Stimulated activated CD8-positive, alpha-beta memory T cell treated with anti-CD3 and anti-CD28 coated beads, Interleukin-4, amount 100 ng/mL, for 48 hours (primary cell): ENCODE results near the gene ACSF2.

Source experiments
- DNase-seq: peaks from one replicate; pipeline ENCODE4 v3.0.0-alpha.2; 2020

Gene ACSF2

GRCh38 chr17:50479522-50480141, 53.6 kb downstream of the ACSF2 start:
- DNase-seq = peak; percentile 76

- DNase-seq = no peak
Measured at GRCh38 chr17:50480142-50480764, 54.2 kb downstream of the ACSF2 start.

GRCh38 chr17:50480854-50481490, 55.0 kb downstream of the ACSF2 start:
- DNase-seq = no peak

- no peak for DNase-seq
Measured at GRCh38 chr17:50481648-50482047, 55.6 kb downstream of the ACSF2 start.

- no peak for DNase-seq
Measured at GRCh38 chr17:50482110-50482509, 56.1 kb downstream of the ACSF2 start.

DNA sequence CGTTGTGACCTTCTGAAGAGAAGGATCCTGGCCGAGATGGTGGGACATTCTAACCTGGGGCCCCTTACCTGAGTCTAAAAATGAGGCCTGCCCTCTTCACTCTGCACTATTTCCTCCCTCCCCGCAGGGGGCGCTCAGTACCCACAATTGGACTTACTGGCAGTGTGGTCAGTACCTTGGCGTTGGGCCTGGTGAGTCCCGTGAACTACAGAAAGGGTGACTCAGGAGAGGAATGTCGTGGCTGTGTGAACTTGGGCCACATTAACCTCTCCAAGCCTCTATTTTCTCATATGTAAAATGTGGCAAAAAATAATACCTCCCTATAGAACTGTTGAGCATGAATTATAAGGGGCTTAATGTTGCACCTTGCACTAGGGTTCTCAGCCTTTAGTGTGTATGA, 56.5 kb downstream of the ACSF2 start:
- peak; percentile 89 for DNase-seq

DNA sequence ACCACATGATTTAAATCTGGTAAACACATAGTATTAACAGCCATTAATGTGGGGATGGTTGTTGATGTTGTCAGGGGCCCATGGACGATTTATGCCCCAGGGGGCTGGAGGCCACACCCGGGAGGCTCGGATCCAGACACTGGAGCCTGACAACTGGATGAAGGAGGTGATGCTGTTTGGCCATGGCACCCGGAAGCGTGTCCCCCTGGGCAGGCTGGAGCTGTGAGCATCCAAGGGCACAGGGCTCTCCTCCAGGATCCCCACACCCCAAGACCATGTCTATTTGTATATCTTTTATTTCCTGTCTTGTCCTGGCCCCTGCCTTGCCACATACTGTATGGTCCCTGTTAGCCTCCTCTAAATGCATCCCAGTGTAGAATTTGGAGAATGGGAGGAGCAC, 57.2 kb downstream of the ACSF2 start:
- no peak for DNase-seq

- no peak for DNase-seq
Measured at GRCh38 chr17:50484386-50485155, 58.6 kb downstream of the ACSF2 start.

GRCh38 chr17:50487213-50488096, 61.4 kb downstream of the ACSF2 start:
- DNase-seq = no peak

DNA sequence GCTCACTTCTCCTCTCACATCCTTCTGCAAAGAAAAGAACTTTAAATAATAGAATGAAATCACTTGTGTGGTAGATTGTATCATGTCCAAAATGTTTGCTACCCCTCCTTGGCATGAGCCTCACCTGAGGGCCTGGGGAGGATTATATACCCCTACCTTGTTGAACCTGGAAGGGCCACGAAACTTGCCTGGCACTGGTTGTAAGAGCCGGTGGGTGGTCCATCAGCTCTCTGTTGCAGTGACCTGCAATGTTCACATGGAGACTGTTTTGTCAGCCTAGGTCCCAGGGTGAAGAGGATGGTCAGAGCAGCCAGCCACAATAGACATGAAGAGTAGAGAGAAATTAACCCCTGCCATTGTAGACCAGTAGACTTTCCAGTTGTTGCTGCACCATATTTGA, 62.9 kb downstream of the ACSF2 start:
- DNase-seq = no peak

- DNase-seq = no peak
Measured at GRCh38 chr17:50491505-50491904, 65.5 kb downstream of the ACSF2 start.

DNA sequence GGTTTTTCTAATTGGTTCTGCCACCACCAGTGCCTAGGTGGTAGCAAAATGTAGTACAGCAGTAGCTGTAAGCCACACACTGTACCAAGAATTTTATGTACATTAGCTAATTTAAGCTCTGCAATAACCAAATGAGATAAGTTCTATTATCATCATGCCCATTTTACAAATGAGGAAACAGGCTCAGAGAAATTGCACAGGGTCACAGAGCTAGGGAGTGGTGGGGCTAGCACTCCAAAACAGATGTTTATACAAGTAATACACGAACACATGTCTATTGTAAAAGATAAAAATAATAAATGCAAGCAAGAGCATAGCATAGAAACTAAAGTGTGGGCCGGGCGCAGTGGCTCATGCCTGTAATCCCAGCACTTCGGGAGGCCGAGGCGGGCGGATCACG, 66.2 kb downstream of the ACSF2 start:
- DNase-seq = no peak

DNA sequence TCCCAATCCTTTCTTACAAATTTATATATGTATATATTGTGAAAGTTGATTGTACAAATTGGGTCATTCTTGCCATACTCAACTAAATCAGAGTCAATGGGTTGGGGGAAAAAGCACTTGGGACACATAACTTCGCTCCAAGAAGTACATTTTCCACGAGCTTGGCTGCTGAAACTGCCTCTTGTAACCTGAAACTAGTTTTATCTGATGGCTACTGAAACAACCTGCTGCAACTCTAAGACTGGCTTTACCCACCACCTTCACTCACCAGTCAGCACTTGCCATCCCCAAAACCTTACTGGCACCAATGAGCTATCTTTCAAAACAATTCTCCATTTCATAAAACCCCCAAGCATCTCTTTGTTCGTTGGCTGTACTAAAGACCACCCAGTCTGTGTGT, 67.7 kb downstream of the ACSF2 start:
- no peak for DNase-seq

- no peak for DNase-seq
Measured at GRCh38 chr17:50495217-50495823, 69.3 kb downstream of the ACSF2 start.

GRCh38 chr17:50495918-50496317, 69.9 kb downstream of the ACSF2 start:
- no peak for DNase-seq

DNA sequence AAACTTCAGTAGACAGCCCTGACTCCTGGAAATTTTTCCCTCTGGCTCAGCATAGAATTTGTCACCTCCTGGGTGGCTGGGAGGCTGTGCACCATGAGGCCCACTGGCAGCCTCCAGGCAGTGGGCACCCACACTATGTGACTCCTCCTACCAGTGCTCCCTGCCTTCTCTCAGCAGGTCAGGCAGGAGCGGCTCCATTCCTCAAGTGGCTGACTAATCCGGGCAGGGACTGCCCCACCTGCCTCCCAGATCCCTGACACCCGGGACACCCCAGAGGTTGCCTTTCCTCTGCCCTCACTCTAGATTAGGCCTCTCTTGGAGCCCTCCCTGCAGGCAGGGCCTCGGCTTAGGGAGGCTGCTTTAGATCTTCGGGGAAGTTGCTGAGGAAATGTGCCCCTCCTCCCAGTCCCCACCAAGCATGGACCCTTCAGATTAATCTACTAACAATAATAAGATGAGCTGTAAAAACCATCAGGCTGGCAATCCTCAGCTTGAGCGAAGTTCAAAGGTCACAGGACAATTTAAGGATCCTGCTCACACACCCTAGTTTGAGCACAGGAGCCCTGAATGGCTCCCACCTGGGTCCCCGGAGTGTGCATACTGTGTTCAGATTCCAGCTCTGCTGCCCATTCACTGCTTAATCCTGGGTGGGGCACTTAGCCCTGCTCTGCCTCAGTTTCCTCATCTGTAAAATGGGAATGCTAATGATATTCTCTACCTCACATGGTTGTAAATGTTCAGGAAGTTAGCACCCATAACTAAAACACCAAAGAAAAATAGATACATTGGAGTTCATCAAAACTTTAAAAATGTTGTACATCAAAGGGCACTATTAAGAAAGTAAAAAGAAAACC, 72.2 kb downstream of the ACSF2 start:
- DNase-seq = no peak

DNA sequence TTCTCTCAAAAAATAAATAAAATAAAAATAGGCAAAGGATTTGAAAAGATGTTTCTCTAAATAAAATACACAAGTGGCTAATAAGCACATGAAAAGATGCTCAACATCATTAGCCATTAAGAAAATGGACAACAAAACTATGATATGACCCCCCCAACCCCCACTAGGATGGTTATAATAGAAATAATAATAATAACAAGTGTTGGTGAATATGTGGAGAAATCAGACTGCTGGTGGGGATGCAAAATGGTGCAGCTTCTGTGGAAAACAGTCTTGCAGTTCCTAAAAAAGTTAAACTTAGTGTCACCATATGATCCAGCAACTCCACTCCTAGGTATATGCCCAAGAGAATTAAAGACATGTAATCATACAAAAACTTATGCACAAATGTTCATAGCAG, 73.3 kb downstream of the ACSF2 start:
- no peak for DNase-seq

DNA sequence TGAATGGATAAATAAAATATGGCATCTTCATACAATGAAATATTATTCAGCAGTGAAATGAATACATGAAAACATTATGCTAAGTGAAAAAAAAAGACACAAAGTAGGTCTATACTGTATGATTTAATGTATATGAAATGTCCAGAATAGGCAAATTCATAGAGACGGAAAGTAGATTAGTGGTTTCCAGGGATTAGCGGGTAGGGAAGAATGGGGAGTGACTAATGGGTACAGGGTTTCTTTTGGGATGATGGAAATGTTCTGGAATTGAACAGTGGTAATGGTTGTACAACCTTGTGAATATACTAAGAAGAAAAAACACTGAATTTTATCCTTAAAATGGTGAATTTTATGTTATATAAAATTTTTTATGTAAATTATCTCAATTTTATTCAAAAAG, 73.7 kb downstream of the ACSF2 start:
- DNase-seq = no peak

DNA sequence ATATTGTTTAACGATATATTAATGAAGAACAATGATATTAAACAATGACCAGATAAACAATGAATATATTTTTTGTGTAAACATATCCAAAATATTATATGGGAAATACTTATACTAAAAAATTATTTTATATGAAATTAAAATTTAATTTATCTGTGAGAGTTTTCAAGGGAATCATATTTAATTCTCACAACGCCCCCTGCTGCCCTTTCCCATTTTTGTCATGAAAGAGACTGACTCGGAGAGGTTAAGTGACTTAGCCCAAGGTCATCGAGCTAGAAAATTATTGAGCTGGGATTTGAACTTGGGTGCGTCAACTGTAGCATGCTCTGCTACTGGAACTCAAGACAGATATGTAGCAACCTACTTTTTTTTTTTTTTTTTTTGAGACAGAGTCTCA, 75.0 kb downstream of the ACSF2 start:
- DNase-seq = peak; percentile 65

DNA sequence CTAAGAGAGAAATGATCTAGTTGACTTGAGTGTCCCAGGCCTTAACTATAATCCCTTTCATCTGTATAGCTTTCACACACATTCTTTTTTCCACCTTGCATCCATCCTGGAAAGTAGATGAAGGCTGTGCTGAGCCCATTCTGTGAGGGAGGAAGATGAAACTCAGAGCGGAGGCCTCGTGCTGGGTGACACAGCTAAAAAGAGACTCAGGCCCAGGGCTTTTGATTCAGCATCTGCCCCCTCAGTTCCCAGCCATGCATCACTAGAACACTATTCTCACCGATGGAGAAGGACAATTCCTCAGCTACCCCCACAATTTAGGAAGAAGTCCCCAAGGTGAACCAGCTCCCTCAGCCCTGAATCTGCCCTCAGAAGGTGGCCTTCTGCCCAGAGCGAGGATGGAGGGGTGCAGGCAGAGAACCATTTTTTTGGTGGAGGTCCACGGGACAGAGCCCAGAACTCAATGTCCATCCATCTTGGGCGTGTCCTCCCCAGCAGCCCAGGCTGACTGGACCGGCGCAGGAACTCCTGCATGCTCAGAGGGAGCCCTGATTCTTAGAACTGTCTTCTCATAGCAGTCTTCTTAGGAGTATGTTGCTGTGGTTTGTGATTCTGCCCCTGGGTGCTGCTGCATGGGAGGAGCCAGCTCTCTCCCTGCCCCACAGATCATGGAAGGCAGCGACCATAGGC, 76.4 kb downstream of the ACSF2 start:
- DNase-seq = no peak
